H1 (cell line): Measurements from ENCODE around the gene SPSB1. TPM values are rescaled to one million over a fixed set of nuclear protein-coding genes. Genes with fewer than 3 reads are reported as not detected.

Experiments
- ZNF274 ChIP-seq: IDR thresholded peaks from 2 replicates; pipeline ENCODE4 v1.7.0; 2012; ENCODE audit warnings: low read length, borderline replicate concordance; ENCODE audit errors: extremely low read depth
- polyA plus RNA-seq, 7 experiments: library from polyadenylated mRNA; depleted of rRNA in 3 of 7; stranded (reverse) in 5 of 7; unstranded in 2 of 7; fragments of >200 nt in 5 of 7; fragments of 200-250 nt in 2 of 7; gene quantifications; 1 replicate in 5 of 7; 2 replicates in 1 of 7; 4 replicates in 1 of 7; pipeline versions ENCODE4 v1.2.1 to v1.2.3, GENCODE V29; 2011 to 2013; ENCODE audit warnings: missing spikeins in 2 of 7, mixed read lengths in 2 of 7
- total RNA-seq: library from RNA; stranded (reverse); fragmentation: NEBNext Ultra II Directional; extraction: Animal tissue kit (Norgen Biotek cat#: 25700); gene quantifications from 2 replicates; pipeline ENCODE4 v1.2.1, GENCODE V29; 2021

SPSB1 gene
- total and polyA plus RNA-seq, 2 of the 8 experiments (the other 6 are each of a cell fraction or from before 2014, with no cell fraction given), result 5.3 to 6.4 TPM

DNA sequence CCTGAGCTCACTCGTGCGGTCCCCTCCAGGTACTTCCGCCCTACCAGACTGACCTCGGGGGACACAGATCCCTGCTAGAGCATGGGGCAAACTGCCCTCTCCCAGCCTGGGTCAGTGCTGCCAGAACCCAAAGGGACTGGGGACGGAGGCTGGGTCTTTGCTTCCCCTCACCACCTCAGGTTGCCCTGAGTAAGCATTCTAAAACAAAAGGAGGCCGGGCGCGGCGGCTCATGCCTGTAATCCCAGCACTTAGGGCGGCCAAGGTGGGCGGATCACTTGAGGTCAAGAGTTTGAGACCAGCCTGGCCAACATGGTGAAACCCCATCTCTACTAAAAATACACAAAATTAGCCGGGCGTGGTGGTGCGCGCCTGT, 108.4 kb downstream of the SPSB1 start (continued):
- no peak for TF ChIP-seq ZNF274
